ENCODE results near the gene CCDC70.
"Not testable (repeated sequence)": the region's sequence is repeated elsewhere in the genome, so short reads cannot be mapped to it uniquely, and the experiment has no call there.

CCDC70 gene

DNA sequence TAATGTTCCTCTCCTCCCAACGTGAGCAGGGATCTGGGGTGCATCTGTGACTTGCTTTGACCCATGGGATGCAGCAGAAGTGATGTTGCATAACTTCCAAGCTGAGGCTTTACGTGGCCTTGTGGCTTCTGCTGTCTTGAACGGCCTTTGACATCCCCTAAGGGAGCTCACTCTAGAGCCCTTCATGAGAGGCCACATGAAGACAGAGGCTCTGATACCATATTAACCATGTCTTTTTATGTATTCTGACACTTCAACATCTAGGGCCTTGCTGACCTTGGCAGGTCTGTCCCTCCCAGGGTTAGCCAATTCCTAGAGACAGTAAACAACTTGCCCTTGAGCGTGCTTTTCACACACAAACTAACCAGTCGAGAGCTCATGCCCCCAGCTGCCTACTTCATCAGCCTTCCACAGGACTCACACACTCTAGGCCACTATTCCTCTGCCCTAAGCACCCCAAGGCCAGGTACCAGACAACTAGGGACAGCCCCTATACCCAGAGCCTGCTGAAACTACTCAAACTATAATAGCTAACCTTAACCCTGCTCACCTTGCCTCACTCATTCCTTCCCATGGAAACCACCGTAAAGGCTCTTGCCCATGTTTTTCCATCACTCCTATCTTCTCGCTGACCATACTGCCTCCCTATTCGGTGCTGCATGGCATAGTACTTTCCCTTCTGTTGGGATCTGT lies 45.4 kb downstream of the CCDC70 start:
- no peak for DNase-seq (ENCODE audit: low read depth in 2 of 2)

DNA sequence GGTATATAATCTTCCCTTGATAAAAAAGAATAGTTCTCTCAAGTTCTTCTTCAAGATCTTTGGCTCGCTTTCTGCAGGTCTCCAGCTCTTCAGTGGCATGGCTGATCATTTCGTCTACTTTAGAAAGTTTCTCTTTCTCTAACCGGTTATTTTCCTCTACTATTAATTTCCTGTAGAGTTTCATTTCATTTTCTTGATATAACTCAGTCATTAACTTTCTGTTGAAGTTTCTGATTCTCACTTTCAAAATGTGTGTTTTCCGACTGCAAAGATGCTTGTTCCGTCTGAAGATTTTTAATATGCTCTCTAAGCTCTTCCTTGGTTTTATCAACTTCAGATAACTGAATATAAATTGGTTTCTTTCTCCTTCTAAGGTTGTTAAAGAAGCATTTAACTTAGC lies 47.5 kb downstream of the CCDC70 start:
- DNase-seq (ENCODE audit: low read depth in 2 of 2) = not testable (repeated sequence)

DNA sequence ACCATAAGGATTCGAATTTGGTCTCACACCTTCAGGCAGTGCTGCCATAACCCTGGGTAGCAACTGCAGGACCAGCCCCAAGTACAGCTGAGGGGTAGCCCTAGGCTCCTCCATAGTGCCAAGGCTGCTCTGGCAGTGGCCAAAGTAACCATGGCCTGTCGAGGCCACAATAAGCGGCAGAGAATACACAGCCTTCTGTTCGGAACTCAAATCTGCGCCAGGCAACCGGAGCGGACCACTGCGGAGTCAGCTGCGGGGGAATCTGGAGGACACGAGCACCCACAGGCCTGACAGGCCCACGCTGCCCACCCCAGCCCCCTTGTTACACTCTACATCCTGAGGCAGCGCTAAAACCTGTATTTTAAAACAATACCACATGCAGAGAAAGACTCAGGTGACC lies 48.7 kb downstream of the CCDC70 start:
- DNase-seq (ENCODE audit: low read depth in 2 of 2) = no peak

DNA sequence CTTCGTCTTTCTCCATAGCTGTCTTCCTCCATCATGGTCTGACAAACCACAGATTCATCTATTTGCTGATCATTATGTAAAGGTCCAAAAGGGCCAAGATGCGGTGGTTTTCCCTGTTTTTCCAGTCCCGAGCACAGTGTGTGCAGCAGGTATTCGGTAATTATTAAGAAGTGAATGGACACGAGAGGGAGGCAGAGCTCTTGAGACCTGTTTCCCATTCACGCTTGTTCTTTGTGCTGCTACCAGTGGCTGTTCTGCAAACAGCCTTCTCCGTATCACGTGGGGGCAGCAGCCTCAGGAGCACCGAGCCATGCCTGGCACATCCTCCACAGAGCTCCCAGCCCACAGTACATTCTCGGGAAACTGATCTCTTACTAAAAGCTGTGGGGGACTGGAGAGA lies 50.3 kb downstream of the CCDC70 start:
- no peak for DNase-seq (ENCODE audit: low read depth in 2 of 2)

DNA sequence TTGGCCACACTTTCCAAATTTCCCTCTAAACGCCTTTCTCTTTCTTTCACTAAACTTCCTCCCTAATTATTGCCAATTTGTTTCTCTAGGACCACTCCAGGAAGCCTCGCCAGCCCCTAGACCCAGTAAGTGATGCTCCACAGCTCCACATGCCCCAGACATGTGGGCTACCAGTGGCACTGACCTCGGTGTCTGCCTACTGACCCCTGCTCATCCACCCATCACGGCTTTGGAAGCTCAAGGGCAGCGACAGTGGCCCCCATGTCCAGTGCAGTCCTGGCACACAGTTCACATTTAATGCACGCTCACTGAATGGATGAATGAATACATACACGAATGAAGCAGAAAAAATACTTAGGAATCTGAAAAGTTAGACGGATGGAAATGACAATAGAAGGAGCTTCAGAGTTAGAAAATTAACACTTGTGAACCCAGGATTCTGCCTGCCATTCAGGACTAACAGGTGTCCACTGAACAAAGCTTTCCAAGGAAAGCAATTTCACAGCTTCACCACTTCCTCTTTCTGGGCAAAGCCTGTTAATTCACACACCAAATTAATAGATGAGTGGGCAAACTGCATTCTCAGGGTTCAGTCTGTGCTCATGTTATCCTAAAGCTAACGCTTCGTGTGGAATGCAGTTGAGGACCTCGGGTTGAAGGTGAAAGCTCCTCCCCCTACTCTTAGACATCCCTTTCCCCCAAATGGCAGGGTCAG lies 50.9 kb downstream of the CCDC70 start:
- no peak for DNase-seq (ENCODE audit: low read depth in 2 of 2)

DNA sequence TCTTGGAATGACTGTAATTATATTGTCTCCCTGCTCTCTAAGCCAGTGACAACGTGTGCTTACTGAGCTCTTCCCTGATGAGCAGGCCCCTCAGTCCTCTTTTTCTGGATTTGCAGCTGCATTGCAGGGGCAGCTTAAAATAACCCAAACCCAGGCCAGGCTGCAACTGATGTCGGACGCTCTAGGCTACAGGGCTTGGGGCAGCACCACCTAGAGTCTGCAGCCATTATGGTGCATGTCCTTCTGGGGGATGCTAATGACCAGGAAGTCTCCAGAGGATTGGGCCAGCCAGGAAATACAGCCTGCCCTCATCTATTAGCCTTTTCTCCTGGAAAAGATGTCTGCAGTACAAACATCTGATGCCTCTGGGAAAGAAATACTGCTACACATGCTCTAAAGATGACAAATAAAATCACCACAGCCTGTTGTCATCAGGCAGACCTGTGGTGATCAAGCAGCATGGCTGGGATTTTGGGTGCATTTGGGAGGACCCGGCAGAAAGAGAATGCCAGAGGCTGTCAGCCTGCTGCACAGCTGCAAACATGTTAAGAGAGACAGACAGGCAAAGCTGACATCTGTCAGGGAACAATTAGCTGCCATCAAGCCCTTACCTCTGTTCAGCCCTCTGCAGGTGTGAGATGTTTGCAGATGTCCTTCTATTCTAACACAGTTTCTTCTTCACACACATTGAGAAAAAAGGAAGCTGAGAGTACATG lies 51.8 kb downstream of the CCDC70 start:
- no peak for DNase-seq (ENCODE audit: low read depth in 2 of 2)

DNA sequence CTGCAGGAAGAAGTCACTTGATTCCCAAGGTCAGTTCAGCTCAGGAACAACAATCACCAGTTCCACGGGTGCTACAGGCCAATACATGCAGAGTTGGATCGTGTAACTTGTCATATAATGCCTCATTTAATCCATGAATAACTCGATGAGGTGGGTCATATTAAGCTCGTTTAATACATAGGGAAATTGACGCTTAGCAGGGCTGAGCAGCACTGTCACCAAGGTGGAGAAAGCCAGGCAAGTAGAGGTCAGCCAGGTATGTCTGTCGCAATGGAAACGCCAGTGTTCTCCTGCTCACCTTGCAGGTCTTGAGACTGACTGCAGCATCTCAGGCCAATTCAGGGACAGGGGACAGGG lies 52.3 kb downstream of the CCDC70 start:
- DNase-seq (ENCODE audit: low read depth in 2 of 2) = no peak
